Measurements from ENCODE around the gene PANK1.

Gene PANK1

DNA sequence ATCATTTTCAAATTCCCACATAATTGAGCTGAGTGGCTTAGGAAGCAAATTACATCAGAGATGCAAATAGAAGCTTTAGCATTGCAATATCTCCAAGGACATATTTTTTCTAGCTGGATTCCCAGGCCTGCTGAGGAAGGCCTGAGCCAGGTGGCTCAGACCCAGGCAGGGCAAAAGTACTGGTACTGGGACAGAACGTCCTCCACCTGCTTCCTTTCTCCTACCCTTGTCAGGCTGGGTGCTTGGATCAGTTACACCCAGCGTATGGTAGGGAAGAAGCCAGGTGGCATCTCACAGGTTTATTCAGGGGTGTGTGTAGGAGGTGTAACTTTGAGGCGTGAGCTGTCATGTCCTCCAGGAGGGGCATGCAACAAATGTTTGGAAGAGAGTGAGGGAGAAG, 3.0 kb upstream of the PANK1 start:
- TF ChIP-seq, protein P1, sequence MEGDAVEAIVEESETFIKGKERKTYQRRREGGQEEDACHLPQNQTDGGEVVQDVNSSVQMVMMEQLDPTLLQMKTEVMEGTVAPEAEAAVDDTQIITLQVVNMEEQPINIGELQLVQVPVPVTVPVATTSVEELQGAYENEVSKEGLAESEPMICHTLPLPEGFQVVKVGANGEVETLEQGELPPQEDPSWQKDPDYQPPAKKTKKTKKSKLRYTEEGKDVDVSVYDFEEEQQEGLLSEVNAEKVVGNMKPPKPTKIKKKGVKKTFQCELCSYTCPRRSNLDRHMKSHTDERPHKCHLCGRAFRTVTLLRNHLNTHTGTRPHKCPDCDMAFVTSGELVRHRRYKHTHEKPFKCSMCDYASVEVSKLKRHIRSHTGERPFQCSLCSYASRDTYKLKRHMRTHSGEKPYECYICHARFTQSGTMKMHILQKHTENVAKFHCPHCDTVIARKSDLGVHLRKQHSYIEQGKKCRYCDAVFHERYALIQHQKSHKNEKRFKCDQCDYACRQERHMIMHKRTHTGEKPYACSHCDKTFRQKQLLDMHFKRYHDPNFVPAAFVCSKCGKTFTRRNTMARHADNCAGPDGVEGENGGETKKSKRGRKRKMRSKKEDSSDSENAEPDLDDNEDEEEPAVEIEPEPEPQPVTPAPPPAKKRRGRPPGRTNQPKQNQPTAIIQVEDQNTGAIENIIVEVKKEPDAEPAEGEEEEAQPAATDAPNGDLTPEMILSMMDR (IDR thresholded peaks at IDR 0.05; ENCODE audit: low read depth, low read length, missing control alignments), result no peak
- no peak for DNase-seq (ENCODE audit: extremely low read depth, low read depth)
- no peak overlapping the region for H3K4me3 ChIP-seq (replicated peaks; ENCODE audit: low read depth, low read length)

DNA sequence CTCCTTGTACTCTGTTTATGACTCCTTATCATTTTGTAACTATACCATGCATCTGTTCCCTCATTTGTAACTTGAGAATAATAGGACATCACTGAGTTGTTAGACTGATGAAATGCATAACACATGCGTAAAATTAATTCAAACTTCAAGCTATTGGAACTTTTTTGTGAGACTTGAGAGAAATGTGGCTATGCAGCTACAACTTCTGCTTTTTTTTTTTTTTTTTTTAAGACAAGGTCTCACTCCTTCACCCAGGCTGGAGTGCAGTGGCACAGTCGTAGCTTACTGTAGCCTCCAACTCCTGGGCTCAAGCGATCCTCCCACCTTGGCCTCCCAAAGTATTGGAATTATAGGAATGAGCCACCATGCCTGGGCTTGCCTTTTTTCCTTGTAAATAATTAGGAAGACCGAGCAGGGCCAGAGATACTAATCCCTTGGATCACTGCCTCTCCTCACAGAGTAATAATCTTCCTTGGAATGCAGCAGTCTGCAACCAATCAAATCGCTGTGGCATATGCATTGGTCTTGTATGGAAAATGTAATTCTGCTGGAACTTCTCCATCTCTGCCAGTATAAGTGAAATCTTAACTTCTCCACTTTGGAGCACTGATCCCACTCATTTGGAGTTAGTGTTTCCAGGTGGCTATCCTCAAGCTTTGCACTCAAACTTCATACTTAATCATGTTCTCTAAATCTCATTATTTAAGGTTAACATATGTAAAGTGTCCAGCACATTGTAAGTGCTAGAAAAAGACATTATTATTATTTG, 2.0 kb upstream of the PANK1 start:
- no peak for DNase-seq (ENCODE audit: extremely low read depth, low read depth)
- TF ChIP-seq, protein P1 (IDR thresholded peaks at IDR 0.05; ENCODE audit: low read depth, low read length, missing control alignments), result no peak

DNA sequence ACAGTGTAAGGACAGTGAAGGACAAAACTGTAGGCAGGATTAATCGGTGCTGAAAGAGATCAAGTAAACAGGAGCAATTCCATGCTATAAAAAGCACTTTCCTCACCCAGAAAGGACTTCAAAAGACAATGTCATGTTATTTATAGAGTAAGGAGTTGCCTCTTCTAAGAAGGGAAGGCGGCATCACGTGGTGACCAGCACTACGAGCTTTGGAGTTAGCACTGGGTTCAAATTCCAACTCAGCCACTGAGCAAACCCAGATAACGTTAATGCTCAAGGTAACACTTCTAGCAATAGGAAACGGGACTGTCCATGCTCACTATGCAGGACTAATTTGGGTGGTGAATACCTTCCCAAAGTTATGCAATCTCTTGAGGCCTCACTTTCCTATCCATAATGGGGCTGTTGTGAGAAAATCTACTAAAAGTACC, 715 bp upstream of the PANK1 start:
- H3K4me3 ChIP-seq (replicated peaks; ENCODE audit: low read depth, low read length), result peak overlapping the region; percentile 89
- no peak for DNase-seq (ENCODE audit: extremely low read depth, low read depth)
- TF ChIP-seq, protein P1 (IDR thresholded peaks at IDR 0.05; ENCODE audit: low read depth, low read length, missing control alignments), result no peak

More for the DNA sequence above, 2.0 kb upstream of the PANK1 start:
- H3K4me3 ChIP-seq (replicated peaks; ENCODE audit: low read depth, low read length), result no peak overlapping the region

DNA sequence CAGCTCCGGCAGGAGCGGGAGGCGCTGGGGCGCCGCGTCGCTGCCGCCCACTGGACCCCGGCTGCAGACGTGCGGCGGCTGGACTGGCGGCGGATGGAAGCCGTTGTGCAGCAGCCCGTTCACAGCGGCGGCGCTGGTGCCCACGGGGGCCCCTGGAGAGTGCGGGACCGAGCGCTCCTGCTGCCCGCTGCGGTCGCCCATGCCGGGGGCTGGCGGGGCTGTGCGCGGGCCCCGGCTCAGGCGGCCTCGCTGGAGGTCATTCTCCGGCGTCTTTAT, 413 bp downstream of the PANK1 start:
- peak overlapping the region; percentile 89 for H3K4me3 ChIP-seq (replicated peaks; ENCODE audit: low read depth, low read length)
- no peak for DNase-seq (ENCODE audit: extremely low read depth, low read depth)
- TF ChIP-seq, protein P1 (IDR thresholded peaks at IDR 0.05; ENCODE audit: low read depth, low read length, missing control alignments), result no peak

DNA sequence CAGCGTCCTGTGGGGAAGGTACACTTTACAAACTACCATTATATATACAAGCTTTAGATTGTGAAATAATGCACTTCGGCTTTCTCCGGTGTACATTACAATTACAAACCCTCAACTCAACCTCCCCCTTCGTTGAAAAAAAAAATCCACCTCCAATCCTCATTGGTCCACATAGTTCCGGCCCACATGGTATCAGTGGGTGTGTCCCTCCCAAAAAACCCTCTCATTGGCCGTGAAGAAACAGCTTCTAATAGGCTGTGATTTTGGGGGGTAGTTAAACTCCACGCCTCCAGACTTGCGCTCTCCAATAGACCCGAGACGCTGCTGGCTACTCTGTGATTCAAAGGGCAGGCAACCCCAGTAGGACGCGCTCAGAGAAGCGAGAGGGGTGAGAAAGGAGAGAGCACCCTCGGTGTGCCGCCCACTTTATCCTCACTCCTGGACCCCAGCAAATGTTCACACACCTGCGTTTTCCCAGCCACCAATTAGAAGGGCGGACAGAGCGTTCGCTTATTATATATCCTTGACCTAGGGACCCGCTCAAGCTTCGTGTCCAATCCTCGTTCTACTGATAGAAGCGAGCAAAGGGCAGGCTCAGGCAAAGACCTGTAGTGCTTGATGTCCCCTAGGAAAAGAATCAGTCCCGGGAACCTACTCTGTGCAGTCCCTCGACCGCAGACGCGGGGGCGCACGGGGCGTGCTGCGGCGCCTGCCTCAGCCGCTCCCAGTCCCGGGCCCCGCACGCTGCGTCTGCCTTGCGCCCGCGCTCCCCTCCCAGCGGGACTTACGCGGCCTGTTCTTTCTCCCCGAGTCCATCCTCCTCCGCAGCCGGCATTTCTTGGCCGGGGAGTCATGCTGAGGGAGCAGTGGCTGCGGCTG, 991 bp downstream of the PANK1 start:
- TF ChIP-seq, protein P1 (IDR thresholded peaks at IDR 0.05; ENCODE audit: low read depth, low read length, missing control alignments), result no peak
- H3K4me3 ChIP-seq (replicated peaks; ENCODE audit: low read depth, low read length), result peak overlapping the region; percentile 89
- peak; percentile 95 for DNase-seq (ENCODE audit: extremely low read depth, low read depth)

DNA sequence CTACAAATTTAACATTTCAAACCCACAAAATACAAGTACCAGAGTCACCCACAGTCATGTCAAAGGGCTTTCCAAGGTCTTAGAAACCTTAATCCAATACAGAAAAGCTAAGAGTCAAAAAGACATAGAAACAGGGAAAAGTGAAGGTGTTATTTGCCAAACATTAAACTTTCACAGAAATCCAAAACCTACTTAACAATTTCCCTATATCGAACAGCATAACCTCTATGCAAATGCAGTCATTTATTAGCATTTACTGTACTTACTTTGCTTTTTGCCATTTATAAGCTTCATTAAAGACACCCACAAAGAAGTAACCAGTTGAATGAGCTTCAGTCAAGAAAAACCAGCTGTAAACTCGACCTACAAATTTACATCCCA, 1.6 kb downstream of the PANK1 start:
- peak overlapping the region; percentile 89 for H3K4me3 ChIP-seq (replicated peaks; ENCODE audit: low read depth, low read length)

More for the DNA sequence above, 1.6 kb downstream of the PANK1 start:
- TF ChIP-seq, protein P1 (IDR thresholded peaks at IDR 0.05; ENCODE audit: low read depth, low read length, missing control alignments), result no peak
- DNase-seq (ENCODE audit: extremely low read depth, low read depth), result no peak
